Measurements from ENCODE around the gene RNF166. TPM values are rescaled to one million over a fixed set of nuclear protein-coding genes. Genes with fewer than 3 reads are reported as not detected.

RNF166 gene
- total RNA-seq, 1 experiment from 2014 or later = 26.5 TPM

DNA sequence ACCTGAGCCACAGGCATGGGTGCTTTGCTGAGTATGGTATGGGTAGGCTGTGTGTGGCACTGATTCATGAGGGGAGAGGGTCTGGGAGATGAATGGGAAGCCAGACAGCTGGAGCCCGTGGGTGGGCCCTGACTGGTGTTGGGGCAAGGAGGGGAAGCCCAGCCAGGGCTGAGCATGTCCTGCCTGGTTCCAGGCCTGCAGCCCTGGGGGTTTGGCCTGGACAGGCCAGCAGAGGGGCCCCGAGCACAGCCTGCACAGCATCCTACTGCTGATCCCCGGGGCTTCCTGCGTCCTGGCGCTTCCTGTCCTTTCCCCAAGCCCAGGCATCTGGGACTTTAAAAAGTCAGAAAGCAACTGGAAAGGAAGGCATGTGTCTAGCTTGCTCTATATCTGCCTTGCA lies 38.7 kb downstream of the RNF166 start:
- Histone ChIP-seq H3K27ac (ENCODE audit: insufficient read length, low read depth, low read length) (no peak overlapping the region), H2AFZ (ENCODE audit: low read length) (no peak overlapping the region), H2AK5ac (ENCODE audit: insufficient read length, low read length) (no peak overlapping the region), H4K5ac (ENCODE audit: insufficient read length, low read depth, low read length) (no peak overlapping the region), H3K4me2 (ENCODE audit: insufficient read depth, insufficient read length, low read length) (no peak overlapping the region), H3K79me1 (ENCODE audit: insufficient read depth, low read depth, low read length, poor library complexity, severe bottlenecking) (no peaks in the 10 kb centered on the region), H3K18ac (ENCODE audit: insufficient read length, low read depth, low read length) (no peak overlapping the region), H2BK120ac (ENCODE audit: low read depth, low read length, poor library complexity, severe bottlenecking) (no peak overlapping the region), H3K4ac (ENCODE audit: low read depth, low read length) (no peak overlapping the region), H4K91ac (ENCODE audit: insufficient read length, low read depth, low read length) (no peak overlapping the region), H4K8ac (replicated peaks; ENCODE audit: insufficient read length, low read depth, low read length) (no peak overlapping the region), H3K27me3 (ENCODE audit: insufficient read depth, low read length) (no peaks in the 10 kb centered on the region), H3K23me2 (ENCODE audit: insufficient read length, low read depth, low read length, poor library complexity, severe bottlenecking) (peaks cover 5% of the 10 kb centered on the region), H3K9ac (ENCODE audit: extremely low read depth, insufficient read length, low read length) (no peak overlapping the region), H3K23ac (ENCODE audit: insufficient read length, low read depth, low read length) (no peak overlapping the region), H2BK12ac (ENCODE audit: insufficient read length, low read depth, low read length) (no peak overlapping the region), H4K20me1 (ENCODE audit: control insufficient read depth, insufficient read depth, insufficient read length) (no peaks in the 10 kb centered on the region), H3K9me3 (ENCODE audit: control insufficient read depth, low read depth, low read length) (no peaks in the 10 kb centered on the region), H2BK5ac (ENCODE audit: insufficient read length, low read length) (no peak overlapping the region), H3K4me1 (ENCODE audit: insufficient read depth, low read length) (no peaks in the 10 kb centered on the region), H2BK15ac (ENCODE audit: low read depth, low read length) (no peak overlapping the region), H3K56ac (ENCODE audit: insufficient read length, low read depth, low read length) (no peak overlapping the region), H3K14ac (ENCODE audit: insufficient read depth, low read length) (no peak overlapping the region; the same call in 1 of the 2 replicates), H2BK20ac (ENCODE audit: low read depth, low read length, poor library complexity, severe bottlenecking) (no peak overlapping the region), H3K79me2 (ENCODE audit: insufficient read depth, low read length) (no peaks in the 10 kb centered on the region), H3T11ph (ENCODE audit: low read length) (no peak overlapping the region)
- H3K36me3 Mint-ChIP-seq (ENCODE audit: insufficient read depth in 1 of 3, low read depth in 3 of 3) = peaks cover 13 to 25% (median 16%) of the 10 kb centered on the region in 3 experiments
- peak overlapping the region in 2 of 3 experiments; percentile 83 to 95; a peak in 3 of 7 replicates for H3K27ac Mint-ChIP-seq
- H3K9me3 Mint-ChIP-seq = peaks cover 3% of the 10 kb centered on the region in 2 experiments; a peak in 2 of 5 replicates
- no peak overlapping the region for H3K4me3 Mint-ChIP-seq
- no peak for DNase-seq
- no peaks in the 10 kb centered on the region; the same call in none of the 2 replicates for H3K27me3 Mint-ChIP-seq (ENCODE audit: low read depth)
- H3K4me1 Mint-ChIP-seq = peaks cover 7 to 10% of the 10 kb centered on the region in 2 experiments
- no CpG with 5 or more reads among the region's 5 CpGs for WGBS (ENCODE audit: extremely low coverage, insufficient read length, low lambda C conversion rate)
- TF ChIP-seq, protein P1, sequence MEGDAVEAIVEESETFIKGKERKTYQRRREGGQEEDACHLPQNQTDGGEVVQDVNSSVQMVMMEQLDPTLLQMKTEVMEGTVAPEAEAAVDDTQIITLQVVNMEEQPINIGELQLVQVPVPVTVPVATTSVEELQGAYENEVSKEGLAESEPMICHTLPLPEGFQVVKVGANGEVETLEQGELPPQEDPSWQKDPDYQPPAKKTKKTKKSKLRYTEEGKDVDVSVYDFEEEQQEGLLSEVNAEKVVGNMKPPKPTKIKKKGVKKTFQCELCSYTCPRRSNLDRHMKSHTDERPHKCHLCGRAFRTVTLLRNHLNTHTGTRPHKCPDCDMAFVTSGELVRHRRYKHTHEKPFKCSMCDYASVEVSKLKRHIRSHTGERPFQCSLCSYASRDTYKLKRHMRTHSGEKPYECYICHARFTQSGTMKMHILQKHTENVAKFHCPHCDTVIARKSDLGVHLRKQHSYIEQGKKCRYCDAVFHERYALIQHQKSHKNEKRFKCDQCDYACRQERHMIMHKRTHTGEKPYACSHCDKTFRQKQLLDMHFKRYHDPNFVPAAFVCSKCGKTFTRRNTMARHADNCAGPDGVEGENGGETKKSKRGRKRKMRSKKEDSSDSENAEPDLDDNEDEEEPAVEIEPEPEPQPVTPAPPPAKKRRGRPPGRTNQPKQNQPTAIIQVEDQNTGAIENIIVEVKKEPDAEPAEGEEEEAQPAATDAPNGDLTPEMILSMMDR (conservative IDR thresholded peaks at IDR 0.05) = peak; percentile 28; the same call in 2 of the 3 replicates

Data from H9 (cell line).